HS-5 (cell line): ENCODE data around the gene FANCI.

ENCODE experiments used
- DNase-seq: peaks from one replicate; pipeline ENCODE4 v3.0.0-alpha.2; 2012; ENCODE audit warnings: low read depth

FANCI gene

DNA sequence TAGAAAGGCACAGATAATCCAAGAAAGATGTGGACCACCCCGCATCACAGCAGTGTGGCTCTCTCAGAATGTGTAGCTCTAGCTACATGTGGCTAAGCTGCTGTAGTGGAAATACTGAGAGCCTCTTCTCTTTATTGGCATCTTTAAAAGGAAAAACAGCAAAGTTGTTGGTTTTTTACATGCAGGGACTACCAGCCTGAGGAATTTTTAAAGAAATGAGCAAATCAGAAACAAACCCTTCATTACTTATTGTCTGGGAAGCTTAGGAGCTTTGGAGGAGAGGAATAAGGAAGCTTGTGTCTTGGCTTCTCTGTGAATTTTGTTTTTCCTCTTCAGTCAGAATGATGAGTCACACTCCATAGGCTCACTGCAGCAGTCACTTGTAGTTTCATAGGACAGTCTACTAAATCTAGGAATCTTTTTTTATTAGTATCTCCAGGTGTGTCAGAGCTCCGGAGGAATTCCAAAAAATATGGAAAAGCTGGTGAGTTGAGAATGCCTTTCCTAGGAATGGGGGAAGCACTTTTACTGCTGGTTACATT is 63.3 kb downstream of the FANCI start:
- no peak for DNase-seq

DNA sequence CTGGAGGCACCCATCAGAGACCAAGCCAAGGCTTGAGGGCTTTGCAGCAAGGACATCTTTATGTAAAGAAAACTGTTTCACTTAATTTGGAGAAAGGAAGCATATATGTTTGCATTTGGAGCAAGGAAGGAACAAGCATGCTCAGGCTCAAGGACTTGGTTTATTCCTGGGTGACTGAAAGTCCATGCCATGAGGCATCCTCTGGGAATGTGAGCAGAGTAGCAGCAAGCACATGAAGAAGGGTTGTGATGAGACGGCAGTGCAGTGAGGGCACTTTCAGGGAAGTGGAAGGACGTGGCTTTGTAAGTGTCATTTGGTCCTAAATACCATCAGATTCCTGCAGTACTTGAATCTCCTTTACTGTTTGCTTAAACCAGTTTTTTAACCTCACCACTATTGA is 64.0 kb downstream of the FANCI start:
- DNase-seq: no peak

DNA sequence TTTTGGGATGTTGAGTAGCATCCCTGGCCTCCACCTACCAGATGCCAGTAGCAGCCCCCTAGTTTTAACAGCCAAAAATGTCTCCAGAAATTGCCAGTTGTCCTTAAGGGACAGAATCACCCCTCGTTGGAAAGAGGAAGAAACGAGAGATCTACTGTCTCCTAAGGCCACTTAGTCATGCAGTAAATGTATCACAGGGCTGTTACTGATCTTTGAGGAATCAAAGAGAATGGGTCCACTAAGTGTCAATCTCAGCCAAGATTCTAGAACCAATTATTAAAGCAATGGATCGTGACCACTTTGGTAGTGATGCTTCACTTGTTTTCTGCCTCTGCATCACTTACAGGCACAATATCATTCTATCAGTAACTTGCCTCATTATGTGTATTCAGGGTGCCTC is 64.5 kb downstream of the FANCI start:
- no peak for DNase-seq

DNA sequence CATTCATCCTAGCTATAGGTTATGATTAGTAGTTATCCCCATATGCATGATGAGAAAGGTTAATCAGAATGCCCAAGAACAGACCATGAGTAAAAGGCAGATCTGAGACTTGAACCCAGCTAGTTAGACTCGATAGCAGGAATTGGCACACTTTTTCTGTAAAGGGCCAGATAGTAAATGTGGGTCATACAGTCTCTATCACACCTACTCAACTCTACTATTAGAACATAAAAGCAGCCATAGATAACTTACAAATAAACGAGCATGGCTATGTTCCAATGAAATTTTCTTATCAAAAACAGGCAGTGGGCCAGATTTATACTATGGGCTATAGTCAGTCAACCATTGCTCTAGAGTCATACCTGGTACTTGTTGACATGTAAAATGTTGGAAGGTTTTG is 66.2 kb downstream of the FANCI start:
- DNase-seq: no peak

DNA sequence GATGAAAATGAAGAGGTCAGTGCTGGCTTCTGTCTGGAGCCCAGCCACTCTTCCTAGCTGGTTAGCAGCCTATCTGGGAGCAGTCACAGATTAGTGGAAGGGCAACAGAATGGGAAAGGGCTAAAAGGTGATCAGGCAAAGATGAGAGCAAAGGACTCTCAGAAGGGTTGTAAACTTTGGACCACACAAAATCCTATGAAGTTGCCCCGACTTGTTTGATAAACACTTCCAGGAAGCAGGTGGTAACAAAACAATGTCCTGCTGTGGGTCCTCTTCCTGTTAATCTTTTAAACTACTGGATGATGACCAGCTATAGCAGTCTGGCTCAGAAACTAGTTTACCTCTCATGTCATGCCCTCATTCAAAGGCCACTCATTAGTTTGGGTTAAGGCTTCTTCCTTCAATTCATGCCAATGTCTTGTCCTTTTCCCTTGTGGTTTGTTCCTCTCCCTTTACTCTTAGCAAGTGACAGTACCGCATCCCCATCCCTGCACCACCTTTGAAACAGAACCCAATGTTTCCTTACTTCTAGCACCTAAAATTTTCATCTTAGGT is 71.7 kb downstream of the FANCI start:
- no peak for DNase-seq

DNA sequence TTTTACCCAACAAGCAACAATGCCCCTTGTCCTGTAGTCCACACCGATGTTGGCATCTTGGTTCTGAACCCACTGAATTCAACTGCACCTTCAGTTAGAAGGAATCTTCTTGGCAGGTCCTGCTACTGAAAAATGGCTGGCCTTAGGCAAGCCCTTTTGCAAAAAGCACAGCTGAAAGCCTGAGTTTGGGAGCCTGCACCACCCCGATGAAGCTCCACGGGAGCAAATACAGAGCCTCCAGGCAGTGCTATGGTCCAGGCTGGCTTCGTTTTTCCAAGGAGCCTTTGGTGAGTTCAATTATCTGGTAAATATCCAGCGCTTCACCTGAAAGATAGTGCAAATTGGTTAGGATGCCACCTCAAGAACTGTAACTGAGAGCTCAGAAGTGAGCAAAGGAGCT is 72.7 kb downstream of the FANCI start:
- no peak for DNase-seq

DNA sequence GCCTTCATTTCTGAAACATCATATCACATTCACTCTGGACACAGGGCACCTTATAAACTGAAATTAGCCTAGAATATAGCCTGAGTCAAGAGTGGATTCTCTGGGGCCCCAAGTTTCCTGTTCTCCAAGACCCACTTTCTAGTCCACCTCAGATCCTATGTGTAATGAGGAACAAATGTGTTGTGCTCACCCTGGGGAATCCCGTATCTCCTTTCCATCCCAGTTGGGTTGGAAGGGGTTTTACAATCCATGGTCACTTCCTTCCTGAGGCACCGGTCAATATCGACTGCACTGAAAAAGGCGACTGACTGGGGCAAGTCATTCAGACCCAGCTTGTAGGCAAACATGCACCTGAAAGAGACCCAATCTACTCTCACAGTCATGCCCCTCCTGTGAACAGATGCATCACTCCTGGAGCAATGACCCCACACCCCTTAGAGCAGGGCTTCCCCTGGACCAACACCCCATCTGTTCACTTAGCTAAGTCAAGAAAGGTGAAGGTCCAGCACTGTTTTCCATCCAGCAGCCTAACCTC is 73.5 kb downstream of the FANCI start:
- no peak for DNase-seq

DNA sequence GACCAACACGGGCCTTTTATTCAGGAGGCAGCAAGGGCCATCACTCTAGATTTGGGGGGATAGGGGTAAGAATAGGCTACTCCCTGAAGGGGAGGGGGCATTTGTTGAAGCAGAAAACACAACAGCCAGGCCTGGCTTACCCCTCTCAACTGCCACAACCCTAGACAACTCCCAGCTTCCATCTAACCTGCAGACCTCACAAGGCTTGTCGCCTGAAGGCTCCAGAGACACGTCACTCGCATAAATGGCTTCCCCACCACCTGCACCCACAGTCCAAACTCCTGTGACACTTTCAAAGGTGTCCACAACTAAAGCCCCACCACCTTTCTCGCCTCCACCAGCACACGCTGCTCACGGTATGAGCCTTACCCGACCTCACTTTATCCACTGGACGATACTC is 75.9 kb downstream of the FANCI start:
- no peak for DNase-seq

DNA sequence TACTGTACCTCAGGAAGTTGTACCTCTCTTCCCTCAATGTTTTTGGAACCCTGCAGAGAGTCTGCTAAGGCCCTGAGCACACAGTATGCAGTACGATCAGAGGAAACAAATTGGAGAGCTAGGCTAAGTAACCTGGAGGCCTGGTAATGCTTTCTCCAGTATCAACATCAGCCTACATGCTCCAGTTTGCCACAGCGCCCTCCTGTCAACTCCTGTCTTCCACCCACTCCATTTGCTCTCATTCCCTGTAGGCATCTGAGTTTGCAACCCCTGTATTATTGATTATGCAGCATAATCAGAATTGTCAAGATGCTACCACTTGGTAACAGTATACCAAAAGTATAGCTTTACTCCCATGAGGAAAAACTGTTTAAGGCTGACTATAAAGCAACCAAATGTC is 76.4 kb downstream of the FANCI start:
- no peak for DNase-seq

DNA sequence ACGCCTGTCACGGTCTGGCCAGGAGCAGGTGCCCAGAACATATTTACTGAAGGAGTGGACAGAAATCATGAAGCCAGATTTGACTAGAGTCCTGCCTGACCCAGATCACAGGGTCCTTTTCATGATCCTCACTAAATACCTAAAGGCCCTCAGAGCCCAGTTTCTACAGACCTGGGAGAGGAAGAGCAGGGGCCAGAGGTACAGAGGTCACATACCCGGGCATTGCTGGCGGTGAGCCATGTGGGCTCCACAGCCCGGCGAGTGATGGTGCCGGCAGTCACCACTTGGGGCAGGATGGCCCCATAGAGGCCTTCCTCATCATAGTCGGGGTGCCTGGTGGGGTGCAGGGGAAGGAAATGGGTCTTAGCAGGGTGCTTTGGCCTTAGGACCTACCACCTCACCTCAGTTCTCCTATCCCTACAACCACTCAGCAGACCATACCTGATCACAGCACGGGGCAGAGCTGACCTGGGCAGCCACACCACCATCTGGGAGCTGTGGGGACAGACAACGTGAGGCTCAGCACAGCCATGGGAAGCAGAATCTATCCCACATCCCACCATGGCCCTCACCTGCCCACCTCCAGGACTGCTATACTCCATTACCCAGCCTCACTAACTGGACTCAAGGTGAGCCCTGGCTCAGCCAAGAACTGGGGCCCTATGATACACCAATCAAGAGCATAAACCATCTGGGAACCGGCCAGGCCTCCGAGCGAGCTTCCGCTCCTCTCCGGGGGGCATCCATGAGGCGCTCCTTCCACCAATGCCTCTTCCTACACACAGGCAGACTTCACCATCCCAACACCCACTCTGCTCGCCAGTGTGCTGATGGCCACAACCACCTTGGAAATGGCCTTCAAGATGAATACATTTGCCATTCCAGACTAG is 78.0 kb downstream of the FANCI start:
- no peak for DNase-seq

DNA sequence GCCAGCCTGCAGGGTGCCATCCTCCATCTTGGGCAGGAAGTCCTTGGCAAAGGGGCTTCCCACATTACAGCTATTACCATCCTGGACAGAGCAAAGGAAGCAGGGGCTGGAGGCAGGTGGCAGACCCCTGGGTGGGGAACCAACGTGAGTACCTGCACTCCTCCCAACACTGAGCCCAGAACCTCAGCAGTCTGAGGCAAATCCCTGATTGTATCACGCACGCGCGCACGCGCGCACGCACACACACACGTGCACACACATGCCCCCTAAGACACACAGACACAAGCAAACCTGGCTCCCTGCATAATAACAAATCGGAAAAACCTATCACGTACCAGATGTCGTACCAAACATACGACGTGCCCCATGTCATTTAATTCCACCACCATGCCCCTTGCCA is 79.0 kb downstream of the FANCI start:
- no peak for DNase-seq

DNA sequence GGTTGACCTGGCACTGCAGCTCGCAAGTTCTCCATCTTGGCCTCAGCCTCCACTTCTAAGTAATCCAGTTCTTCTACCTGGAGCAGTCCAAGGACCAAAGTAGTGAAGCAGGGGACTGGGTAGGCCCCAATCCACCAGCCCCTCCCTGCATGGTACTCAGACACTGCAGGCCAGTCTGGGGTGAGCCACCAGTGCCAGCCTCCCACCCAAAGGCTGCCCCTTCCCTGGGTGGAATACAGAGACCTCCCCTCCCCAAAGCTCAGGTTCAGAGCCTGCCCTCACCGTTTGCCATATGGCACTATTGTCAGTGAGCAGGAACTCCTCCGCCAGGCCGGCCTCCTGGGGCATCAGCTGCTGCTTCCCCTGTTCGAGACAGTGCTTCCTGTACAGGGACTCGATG is 80.0 kb downstream of the FANCI start:
- DNase-seq: no peak

DNA sequence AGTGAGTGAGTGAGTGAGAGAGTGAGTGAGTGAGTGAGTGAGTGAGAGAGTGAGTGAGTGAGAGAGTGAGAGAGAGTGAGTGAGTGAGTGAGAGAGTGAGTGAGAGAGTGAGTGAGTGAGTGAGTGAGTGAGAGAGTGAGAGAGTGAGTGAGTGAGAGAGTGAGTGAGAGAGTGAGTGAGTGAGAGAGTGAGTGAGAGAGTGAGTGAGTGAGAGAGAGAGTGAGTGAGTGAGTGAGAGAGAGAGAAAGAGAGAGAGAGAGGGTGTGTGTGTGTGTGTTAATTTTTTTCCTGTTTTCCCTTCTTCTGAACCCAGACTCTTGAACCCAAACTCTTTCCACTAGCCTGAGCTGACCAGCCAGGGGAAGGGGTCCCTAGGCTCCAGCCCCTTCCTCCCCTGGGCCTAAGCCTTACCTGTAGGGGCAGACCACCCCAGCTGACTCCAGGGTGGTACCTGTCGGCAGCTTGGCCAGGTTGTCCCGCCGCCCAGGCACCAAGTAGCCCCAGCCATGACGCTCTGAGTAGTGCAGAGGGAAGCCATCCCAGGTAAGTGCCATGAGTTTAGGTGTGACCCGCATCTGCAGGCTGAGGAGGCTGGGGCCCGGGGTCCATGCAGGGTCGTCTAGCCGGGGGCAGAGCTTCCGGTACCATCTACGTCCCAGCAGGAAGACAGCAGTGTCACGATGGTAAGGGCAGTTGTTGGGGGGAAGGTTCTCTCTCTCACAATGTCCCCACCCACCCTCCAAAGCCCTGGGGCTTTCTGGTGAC is 81.4 kb downstream of the FANCI start:
- no peak for DNase-seq

DNA sequence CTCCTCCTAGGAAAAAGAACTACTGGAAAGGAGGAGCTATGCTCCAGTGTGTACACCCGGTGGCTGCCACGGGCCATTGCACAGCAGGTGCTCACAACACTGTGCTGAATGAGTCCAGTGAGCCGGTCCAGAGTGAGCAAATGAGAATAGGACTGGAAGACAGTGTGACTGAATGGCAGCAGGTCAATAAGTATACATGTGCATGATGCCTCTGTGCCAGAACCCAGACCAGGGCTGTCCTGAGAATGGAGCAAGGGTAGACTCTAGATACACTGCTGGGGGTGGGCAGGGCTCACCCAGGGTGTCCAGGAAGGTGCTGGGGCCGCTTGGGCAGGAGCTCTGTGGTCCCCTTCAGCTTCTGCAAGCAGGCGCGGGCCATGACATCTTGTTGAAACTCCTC is 82.5 kb downstream of the FANCI start:
- no peak for DNase-seq

DNA sequence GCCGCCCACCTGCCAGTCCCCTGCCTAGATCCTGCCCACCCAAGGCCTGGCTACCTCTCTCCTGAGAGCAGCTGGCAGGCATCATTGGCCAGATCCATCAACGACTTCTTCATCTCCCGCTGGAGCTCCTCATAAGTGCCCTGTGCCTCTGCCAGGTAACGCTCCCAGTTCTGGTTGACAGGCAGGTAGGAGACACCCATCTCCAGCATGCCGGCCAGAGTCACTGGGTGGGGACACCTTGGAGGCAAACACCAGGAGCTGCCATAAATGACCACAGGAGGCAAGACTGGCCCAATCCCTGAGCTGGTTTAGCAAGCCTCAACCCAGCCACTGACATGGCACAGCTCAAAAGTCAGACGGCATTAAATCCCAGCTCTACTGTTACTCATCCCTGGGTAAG is 83.3 kb downstream of the FANCI start:
- DNase-seq: no peak

DNA sequence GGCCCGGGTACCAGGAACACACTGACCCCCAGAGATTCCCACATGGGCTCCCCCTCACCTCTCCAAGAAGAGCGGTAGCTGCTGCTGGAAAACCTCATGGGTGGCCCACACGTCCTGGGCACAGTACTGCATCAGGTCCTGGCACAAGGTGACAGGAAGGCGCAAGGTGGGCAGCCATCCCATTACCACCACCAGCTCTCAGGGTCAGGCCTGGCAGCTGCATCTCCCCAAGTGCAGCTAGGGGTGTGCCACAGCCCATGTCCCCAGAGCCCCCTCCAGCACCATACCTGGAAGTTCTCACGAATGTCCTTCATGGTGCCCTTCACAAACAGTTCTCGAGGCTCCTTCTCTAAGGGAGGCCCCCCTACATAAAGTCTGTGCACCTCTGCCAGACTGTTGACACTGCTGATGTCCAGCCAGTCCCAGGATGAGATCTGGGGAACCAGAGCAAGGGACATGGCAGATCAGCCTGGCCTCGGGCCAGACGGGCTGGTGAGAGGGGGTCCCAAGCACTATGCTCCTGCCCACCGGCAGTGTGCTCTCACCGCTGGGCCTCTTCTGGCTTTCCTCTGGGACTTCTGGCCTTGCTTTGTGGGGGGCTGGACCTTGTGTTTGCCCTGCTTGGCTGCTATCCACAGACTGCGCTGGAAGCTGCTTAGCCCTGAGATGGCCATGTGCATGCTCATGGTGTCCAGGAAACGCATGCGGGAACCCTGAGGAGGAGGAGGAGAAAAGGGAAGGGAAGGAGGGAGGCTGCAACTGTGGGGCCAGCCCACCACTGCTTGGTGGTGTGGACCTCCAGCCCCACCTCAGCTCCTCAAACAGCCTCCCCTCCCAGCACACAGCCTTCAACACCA is 84.8 kb downstream of the FANCI start:
- no peak for DNase-seq

DNA sequence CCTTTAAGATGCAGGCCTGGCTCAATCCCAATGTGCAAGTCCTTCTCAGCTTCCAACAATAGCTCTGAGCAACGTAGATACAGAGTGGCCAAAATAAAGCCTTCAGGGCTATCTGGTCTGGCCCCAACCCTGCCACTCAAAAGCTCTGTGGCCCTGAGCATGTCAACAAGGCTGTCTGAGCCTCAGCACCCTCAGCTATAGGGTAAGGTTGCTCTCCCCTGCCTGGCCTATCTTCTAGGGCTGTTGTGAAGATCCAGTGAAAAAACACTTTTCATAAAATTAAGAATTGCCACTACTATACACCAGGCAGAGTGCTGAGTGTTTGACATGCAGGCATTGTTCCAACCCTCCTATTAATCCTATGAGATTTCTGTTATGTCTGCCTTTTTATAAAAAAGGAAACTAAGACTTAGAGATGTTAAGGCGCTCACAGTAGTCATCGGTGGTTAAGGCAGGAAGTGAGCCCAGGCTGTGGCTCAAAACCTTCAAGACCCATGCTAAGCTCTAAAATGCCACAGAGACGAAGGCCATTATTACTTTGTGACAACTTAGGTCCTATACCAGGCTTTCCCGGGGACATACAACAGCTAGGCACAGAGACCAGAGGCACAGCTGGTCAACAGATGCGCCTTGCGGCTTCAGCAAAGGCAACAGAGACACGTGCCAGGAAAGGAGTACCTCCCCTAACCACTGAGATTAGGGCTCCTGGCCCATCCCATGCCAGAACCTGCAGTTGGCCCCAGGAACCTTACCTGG is 85.7 kb downstream of the FANCI start:
- no peak for DNase-seq

DNA sequence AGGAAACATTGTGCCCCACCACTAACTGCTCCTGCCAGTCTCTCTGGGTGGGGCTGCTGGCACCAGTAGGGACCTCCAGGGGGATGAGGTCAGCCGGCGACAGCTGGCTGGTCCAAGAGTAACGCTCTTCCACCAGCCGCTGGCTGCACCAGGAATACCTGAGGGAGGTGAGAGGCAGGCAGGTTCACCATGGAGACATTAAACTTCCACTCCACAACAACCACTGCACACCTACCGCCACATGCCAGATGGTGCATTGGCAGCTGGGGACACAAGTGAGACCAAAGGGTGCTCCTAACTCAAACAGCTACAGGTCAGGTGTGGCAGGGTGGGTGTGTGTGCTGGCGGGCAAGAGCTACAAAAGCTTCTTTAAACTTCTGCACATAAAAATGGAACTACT is 86.3 kb downstream of the FANCI start:
- DNase-seq: no peak

DNA sequence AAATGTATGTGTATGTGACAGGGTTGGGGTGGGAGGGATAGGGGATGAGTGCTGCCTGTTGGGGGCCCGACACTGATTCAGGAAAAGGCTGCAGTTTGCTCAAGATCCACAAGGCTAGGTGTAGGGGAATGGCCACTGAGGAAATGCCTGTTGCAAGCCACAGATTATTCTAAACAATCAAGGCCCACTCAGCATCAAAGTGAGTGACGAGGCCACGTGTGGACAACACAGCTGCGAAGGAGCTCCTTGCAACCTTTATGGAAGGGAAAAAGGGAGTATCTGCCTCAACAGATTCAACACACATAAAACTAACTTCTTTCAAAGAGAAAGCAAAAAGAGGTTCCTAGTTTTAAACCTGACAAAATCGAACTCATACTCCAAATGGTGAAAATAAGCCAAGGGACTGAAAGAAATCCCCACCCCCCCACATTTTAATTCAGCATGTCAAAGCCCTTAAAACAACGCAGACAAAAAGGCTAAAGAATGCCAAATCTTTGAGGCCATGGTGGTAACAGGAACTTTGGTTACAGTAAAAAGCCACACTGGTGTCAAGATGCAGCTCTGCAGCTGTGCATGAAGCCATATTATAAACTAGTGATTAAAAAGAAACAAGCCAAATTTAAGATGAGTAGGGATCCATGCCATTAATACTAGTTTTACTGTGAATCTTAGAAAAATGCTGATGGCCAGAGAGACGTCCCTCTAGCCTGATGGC is 87.3 kb downstream of the FANCI start:
- no peak for DNase-seq

DNA sequence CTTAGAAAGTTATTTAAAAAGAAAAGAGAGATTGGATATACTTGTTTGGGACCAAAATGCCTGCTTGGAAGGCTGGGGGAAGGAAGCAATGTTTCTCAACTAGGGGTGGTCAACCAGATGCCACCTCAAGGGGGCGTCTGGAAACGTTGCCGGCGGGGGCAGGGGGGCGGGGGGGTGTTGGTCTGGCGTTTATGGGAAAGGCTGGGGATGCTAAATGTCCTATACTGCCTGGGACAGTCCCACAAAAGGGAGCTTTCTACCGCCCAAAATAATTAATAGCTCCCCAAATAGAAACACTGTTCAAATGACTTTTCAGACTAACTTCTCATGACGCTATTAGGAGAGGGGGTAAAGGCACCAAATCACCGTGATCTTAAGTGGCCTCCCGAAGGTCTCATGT is 88.7 kb downstream of the FANCI start:
- DNase-seq: no peak
